IMR-90 (cell line): ENCODE data around the gene SRPRA. TPM values are rescaled to one million over a fixed set of nuclear protein-coding genes. Genes with fewer than 3 reads are reported as not detected.
A peak's percentile ranks its signal among the peaks of the same experiment; 100 is the strongest.

Source experiments
- ATAC-seq: fragments of 200-7000 bp; cut with Tn5 transposase; 2 replicates; pipeline ENCODE4 v1.9.1; 2020; ENCODE audit warnings: low read depth, mild to moderate bottlenecking, moderate library complexity
- Bru-seq: library from RNA; stranded (reverse); fragments of 400-500 nt; gene quantifications from one replicate; lab custom pipeline; 2021; lab: Mats Ljungman, UMichigan
- BruChase-seq, 2 experiments: library from RNA; stranded (reverse); fragments of 400-500 nt; gene quantifications; one replicate each; lab custom pipeline; 2021; lab: Mats Ljungman, UMichigan
- BruUV-seq: library from RNA; stranded (reverse); fragments of 400-500 nt; replicated peaks from 2 replicates; lab custom pipeline; 2021; lab: Mats Ljungman, UMichigan
- CTCF ChIA-PET: fragments of 300-600 bp; formaldehyde crosslinking; extraction: SDS; loops from one replicate; lab custom pipeline; 2021; ENCODE audit warnings: antibody characterized with exemption; lab: Yijun Ruan, JAX
- POLR2A ChIA-PET: fragments of 300-600 bp; sonication (Branson Sonifier 250); formaldehyde crosslinking; loops from one replicate; lab custom pipeline; 2022; ENCODE audit warnings: antibody characterized with exemption; ENCODE audit not compliant: unreplicated experiment; lab: Charles Lee
- DNase-seq: peaks from one replicate; pipeline ENCODE4 v3.0.0; 2013
- H2AFZ ChIP-seq: replicated peaks from 2 replicates; pipeline ENCODE3; 2013; ENCODE audit warnings: low read length, mild to moderate bottlenecking; ENCODE audit not compliant: poor library complexity
- H2AK5ac ChIP-seq: 2 replicates; pipeline ENCODE4 v1.6.1; 2013; ENCODE audit warnings: low read depth, low read length, inconsistent platforms
- H2AK9ac ChIP-seq: replicated peaks from 2 replicates; pipeline ENCODE3; 2013; ENCODE audit warnings: mild to moderate bottlenecking, low read depth, low read length, moderate library complexity; ENCODE audit not compliant: poor library complexity
- H2BK120ac ChIP-seq: 2 replicates; pipeline ENCODE4 v1.6.1; 2013; ENCODE audit warnings: low read depth, low read length, inconsistent platforms
- H2BK15ac ChIP-seq: 3 replicates; pipeline ENCODE4 v1.6.1; 2013; ENCODE audit warnings: low read depth, low read length, inconsistent platforms
- H2BK20ac ChIP-seq: 2 replicates; pipeline ENCODE4 v1.6.1; 2013; ENCODE audit warnings: low read depth, mild to moderate bottlenecking, inconsistent platforms, low read length, moderate library complexity
- H2BK5ac ChIP-seq: 2 replicates; pipeline ENCODE4 v1.6.1; 2013; ENCODE audit warnings: mild to moderate bottlenecking, low read depth, low read length, inconsistent platforms; ENCODE audit not compliant: poor library complexity, severe bottlenecking
- H3K14ac ChIP-seq: replicated peaks from 2 replicates; pipeline ENCODE4 v1.6.1; 2013; ENCODE audit warnings: low read depth, low read length, inconsistent platforms
- H3K18ac ChIP-seq: 2 replicates; pipeline ENCODE4 v1.6.1; 2013; ENCODE audit warnings: low read depth, low read length, control low read depth
- H3K23ac ChIP-seq: 2 replicates; pipeline ENCODE4 v1.6.1; 2013; ENCODE audit warnings: low read depth, low read length, inconsistent platforms
- H3K27ac ChIP-seq: 2 replicates; pipeline ENCODE4 v1.5.1; 2013; ENCODE audit warnings: mild to moderate bottlenecking, control low read depth, low read length; ENCODE audit not compliant: insufficient read depth
- H3K27me3 ChIP-seq: 2 replicates; pipeline ENCODE4 v1.6.1; 2013; ENCODE audit warnings: low read length; ENCODE audit not compliant: control insufficient read depth, insufficient read depth
- H3K36me3 ChIP-seq: 2 replicates; pipeline ENCODE4 v1.6.1; 2013; ENCODE audit warnings: low read length, mixed read lengths; ENCODE audit not compliant: control insufficient read depth, insufficient read depth
- H3K4ac ChIP-seq: 2 replicates; pipeline ENCODE4 v1.6.1; 2013; ENCODE audit warnings: low read depth, low read length, inconsistent platforms
- H3K4me1 ChIP-seq: 2 replicates; pipeline ENCODE4 v1.6.1; 2013; ENCODE audit warnings: low read length, mixed read lengths; ENCODE audit not compliant: control insufficient read depth, insufficient read depth
- H3K4me2 ChIP-seq: 2 replicates; pipeline ENCODE4 v1.6.1; 2013; ENCODE audit warnings: low read depth, mild to moderate bottlenecking, control low read depth, low read length, moderate library complexity
- H3K4me3 ChIP-seq: 2 replicates; pipeline ENCODE4 v1.5.1; 2013; ENCODE audit warnings: low read depth, mild to moderate bottlenecking, control low read depth, low read length, moderate library complexity; ENCODE audit not compliant: insufficient read depth
- H3K56ac ChIP-seq: 2 replicates; pipeline ENCODE4 v1.6.1; 2013; ENCODE audit warnings: low read length, inconsistent platforms; ENCODE audit not compliant: insufficient read depth; ENCODE audit errors: extremely low read depth
- H3K79me1 ChIP-seq, 2 experiments: 2 replicates each; pipeline ENCODE4 v1.6.1; 2013; ENCODE audit warnings: low read length in 2 of 2, inconsistent platforms in 1 of 2, low read depth in 1 of 2
- H3K9ac ChIP-seq: 2 replicates; pipeline ENCODE4 v1.6.1; 2013; ENCODE audit warnings: low read depth, low read length, control low read depth
- H3K9me1 ChIP-seq: 2 replicates; pipeline ENCODE4 v1.6.1; 2013; ENCODE audit warnings: low read length, inconsistent platforms; ENCODE audit not compliant: insufficient read depth
- H3K9me3 ChIP-seq: 2 replicates; pipeline ENCODE4 v1.6.1; 2013; ENCODE audit warnings: low read length; ENCODE audit not compliant: control insufficient read depth, insufficient read depth
- H4K20me1 ChIP-seq: 2 replicates; pipeline ENCODE4 v1.6.1; 2013; ENCODE audit warnings: low read length, inconsistent platforms; ENCODE audit not compliant: insufficient read depth
- H4K5ac ChIP-seq: 2 replicates; pipeline ENCODE4 v1.6.1; 2013; ENCODE audit warnings: mild to moderate bottlenecking, low read depth, low read length, control low read depth
- H4K8ac ChIP-seq, 2 experiments: 2 replicates each; pipeline ENCODE4 v1.6.1; 2013; ENCODE audit warnings: low read depth in 2 of 2, low read length in 2 of 2, control low read depth in 1 of 2, inconsistent platforms in 1 of 2
- H4K91ac ChIP-seq: 2 replicates; pipeline ENCODE4 v1.6.1; 2013; ENCODE audit warnings: low read depth, low read length, inconsistent platforms; ENCODE audit not compliant: insufficient read depth
- CEBPB ChIP-seq: IDR thresholded peaks from 2 replicates; pipeline ENCODE4 v1.6.1; 2012; ENCODE audit warnings: low read depth, low read length, improper control_type of control experiment
- CHD1 ChIP-seq: IDR thresholded peaks from 2 replicates; pipeline ENCODE4 v1.6.1; 2012; ENCODE audit warnings: low read depth, low read length, improper control_type of control experiment
- FOS ChIP-seq: fragments of 150-350 bp; IDR thresholded peaks from 2 replicates; pipeline ENCODE4 v1.6.1; 2016; ENCODE audit warnings: low read depth, low read length
- MAFK ChIP-seq: IDR thresholded peaks from 2 replicates; pipeline ENCODE4 v1.6.1; 2012; ENCODE audit warnings: low read depth, low read length, improper control_type of control experiment
- MAZ ChIP-seq: IDR thresholded peaks from 2 replicates; pipeline ENCODE4 v1.6.1; 2012; ENCODE audit warnings: low read depth, mild to moderate bottlenecking, low read length, improper control_type of control experiment, moderate library complexity, borderline replicate concordance
- MXI1 ChIP-seq: IDR thresholded peaks from 2 replicates; pipeline ENCODE4 v1.6.1; 2012; ENCODE audit warnings: low read depth, mild to moderate bottlenecking, low read length, moderate library complexity, borderline replicate concordance
- NFE2L2 ChIP-seq: fragments of 150-350 bp; IDR thresholded peaks from 2 replicates; pipeline ENCODE4 v1.6.1; 2016; ENCODE audit warnings: low read depth, mild to moderate bottlenecking, low read length
- RAD21 ChIP-seq: IDR thresholded peaks from 2 replicates; pipeline ENCODE4 v1.6.1; 2012; ENCODE audit warnings: low read length, improper control_type of control experiment
- RFX5 ChIP-seq: IDR thresholded peaks from 2 replicates; pipeline ENCODE4 v1.8.0; 2012; ENCODE audit warnings: low read depth, mild to moderate bottlenecking, low read length, moderate library complexity
- WGBS, 2 experiments: methylation state at CpG; one replicate each; pipeline versions ENCODE4 v1.1.5 to v1.1.7; 2013; ENCODE audit warnings: missing lambda C conversion rate in 2 of 2; ENCODE audit not compliant: insufficient read length in 1 of 2; ENCODE audit errors: extremely low coverage in 2 of 2; 5-methylcytosine and 5-hydroxymethylcytosine counted together
- dilution Hi-C: fragments of 300-500 bp; cut with HindIII; formaldehyde crosslinking; loops from one replicate; pipeline ENCODE4 v1.14.3; 2018; ENCODE audit warnings: low sequenced_read_pairs; ENCODE audit not compliant: unreplicated experiment
- in situ Hi-C: fragments of 300-500 bp; cut with MboI; formaldehyde crosslinking; loops from 3 replicates; pipeline ENCODE4 v1.14.3; 2019; ENCODE audit warnings: low sequenced_read_pairs, inconsistent platforms, mixed read lengths
- intact Hi-C: fragments of 100-400 bp; cut with micrococcal nuclease; formaldehyde crosslinking; loops from 2 replicates; pipeline ENCODE4 v1.10.0; 2022
- long read RNA-seq: library from polyadenylated mRNA; unstranded; transcript quantifications from one replicate; pipeline ENCODE4 v2.0.0, GENCODE V29; 2021; ENCODE audit not compliant: unreplicated experiment
- polyA plus RNA-seq, 3 experiments: library from polyadenylated mRNA; depleted of rRNA; stranded (reverse); fragments of >200 nt; gene quantifications; 2 replicates each; pipeline ENCODE4 v1.2.3, GENCODE V29; 2012; ENCODE audit warnings: low replicate concordance in 1 of 3
- total RNA-seq: library from RNA; depleted of rRNA; stranded (reverse); fragments of >200 nt; gene quantifications from 2 replicates; pipeline ENCODE4 v1.2.3, GENCODE V29; 2012; rRNA removed
- TF ChIP-seq, protein P1 (sequence below): conservative IDR thresholded peaks from 2 replicates; pipeline ENCODE4 v1.5.1; 2012; ENCODE audit warnings: mild to moderate bottlenecking, low read depth, low read length, improper control_type of control experiment

Gene SRPRA, protein sequence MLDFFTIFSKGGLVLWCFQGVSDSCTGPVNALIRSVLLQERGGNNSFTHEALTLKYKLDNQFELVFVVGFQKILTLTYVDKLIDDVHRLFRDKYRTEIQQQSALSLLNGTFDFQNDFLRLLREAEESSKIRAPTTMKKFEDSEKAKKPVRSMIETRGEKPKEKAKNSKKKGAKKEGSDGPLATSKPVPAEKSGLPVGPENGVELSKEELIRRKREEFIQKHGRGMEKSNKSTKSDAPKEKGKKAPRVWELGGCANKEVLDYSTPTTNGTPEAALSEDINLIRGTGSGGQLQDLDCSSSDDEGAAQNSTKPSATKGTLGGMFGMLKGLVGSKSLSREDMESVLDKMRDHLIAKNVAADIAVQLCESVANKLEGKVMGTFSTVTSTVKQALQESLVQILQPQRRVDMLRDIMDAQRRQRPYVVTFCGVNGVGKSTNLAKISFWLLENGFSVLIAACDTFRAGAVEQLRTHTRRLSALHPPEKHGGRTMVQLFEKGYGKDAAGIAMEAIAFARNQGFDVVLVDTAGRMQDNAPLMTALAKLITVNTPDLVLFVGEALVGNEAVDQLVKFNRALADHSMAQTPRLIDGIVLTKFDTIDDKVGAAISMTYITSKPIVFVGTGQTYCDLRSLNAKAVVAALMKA
- 105 and 108 TPM in 2 replicates for total RNA-seq
- polyA plus RNA-seq (2012; rRNA removed), result 126 and 131 TPM in 2 replicates
- 88.5 and 95.3 TPM in 2 replicates for polyA plus RNA-seq (2012; cell fraction: cytosol; rRNA removed)
- 126 and 190 TPM in 2 replicates for polyA plus RNA-seq (2012; cell fraction: nucleus; rRNA removed; ENCODE audit: low replicate concordance)
- Bru-seq, nascent RNA, result percentile 90 among the genes with signal in this experiment
- percentile 98 among the genes with signal in this experiment for BruChase-seq, experiment 1, labeled RNA remaining after a 6-hour chase
- percentile 96 among the genes with signal in this experiment for BruChase-seq, experiment 2, labeled RNA remaining after a 2-hour chase
- long read RNA-seq, transcript SRPRA-201 (14 exons, 3,069 nt), result major isoform, 82 of 111 reads
- long read RNA-seq, partial matches to known transcripts, result 11 of 111 reads
- long read RNA-seq, other reads (novel, unspliced or antisense), result 17 of 111 reads

DNA sequence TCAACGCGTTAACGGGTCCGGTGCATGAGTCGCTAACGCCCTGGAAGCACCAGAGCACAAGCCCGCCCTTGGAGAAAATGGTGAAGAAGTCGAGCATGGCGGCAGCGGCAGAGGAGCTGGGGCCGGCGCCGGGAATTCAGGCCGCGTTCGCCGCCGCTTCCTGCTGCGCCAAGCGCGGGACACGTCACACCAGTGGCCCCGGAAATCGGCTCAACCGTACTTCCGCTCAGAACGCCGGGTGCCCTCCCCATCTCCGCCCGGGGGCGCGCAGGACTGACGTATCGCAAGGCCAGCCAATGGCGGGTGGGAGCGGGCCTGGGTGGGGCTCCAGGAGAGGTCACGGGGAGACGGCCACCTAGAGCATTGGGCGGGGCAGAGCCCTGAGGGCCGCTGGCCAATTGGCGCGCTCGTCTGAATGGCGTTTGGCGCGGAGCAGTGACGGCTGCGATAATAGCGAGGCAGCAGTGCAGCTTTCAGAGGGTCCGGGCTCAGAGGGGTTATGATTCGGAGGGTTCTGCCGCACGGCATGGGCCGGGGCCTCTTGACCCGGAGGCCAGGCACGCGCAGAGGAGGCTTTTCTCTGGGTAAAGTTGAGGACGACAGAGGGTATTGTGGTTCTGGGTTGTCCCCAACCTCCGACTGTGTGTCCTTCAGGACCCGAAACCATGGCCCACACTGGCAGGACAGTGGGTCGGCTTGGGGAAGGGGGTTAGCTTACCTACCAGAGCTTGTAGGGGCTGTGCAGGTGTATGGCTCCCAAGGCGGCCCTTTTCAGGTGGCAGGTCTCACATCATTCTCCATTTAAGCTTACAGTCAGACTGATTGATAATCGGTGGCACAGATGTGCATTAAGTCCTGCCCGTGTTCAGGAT is at the start of gene SRPRA, which contains the start of gene FOXRED1:
TSS of gene SRPRA (minus strand) at position 188 of the 872 bp plus-strand sequence. CDS start at position 97, 91 bp downstream.
TSS of gene FOXRED1 (plus strand) at position 447 of the 872 bp plus-strand sequence. CDS start at position 500, 53 bp downstream.
- peak within 1 kb of the TSS; percentile 98 for H2AFZ ChIP-seq
- peak; percentile 100 for ATAC-seq
- peak within 1 kb of the TSS; percentile 99 for H3K9ac ChIP-seq
- WGBS, 2 experiments, result 1% methylated on average over 47 of the region's 64 CpGs; no CpG with 5 or more reads in 1 of the 2 experiments
- H3K4ac ChIP-seq, result peak within 1 kb of the TSS; percentile 99
- peak within 1 kb of the TSS; percentile 97 for H2AK5ac ChIP-seq
- H4K5ac ChIP-seq, result peak within 1 kb of the TSS; percentile 94
- H2BK120ac ChIP-seq, result peak within 1 kb of the TSS; percentile 85
- H2BK5ac ChIP-seq, result peak within 1 kb of the TSS; percentile 83
- peak within 1 kb of the TSS; percentile 50; the same call in 1 of the 2 replicates for H2BK20ac ChIP-seq
- peaks cover 5% of the 10 kb centered on the region; the same call in 1 of the 2 replicates for H4K20me1 ChIP-seq
- H2AK9ac ChIP-seq, result peak within 1 kb of the TSS; percentile 97
- H3K9me3 ChIP-seq, result no peaks in the 10 kb centered on the region
- H3K23ac ChIP-seq, result peak within 1 kb of the TSS; percentile 99
- BruUV-seq, result TSS peak; percentile 48
- H4K91ac ChIP-seq, result peak within 1 kb of the TSS; percentile 98
- peak within 1 kb of the TSS; percentile 100 for H3K14ac ChIP-seq
- H3K18ac ChIP-seq, result peak within 1 kb of the TSS; percentile 91
- H3K56ac ChIP-seq, result peak within 1 kb of the TSS; percentile 98
- in situ Hi-C loops (no loop called here), dilution Hi-C loops (no loop called here), intact Hi-C loops (no loop called here)
- H3K4me2 ChIP-seq, result peak within 1 kb of the TSS; percentile 99
- peak within 1 kb of the TSS; percentile 45; the same call in 1 of the 3 replicates for H2BK15ac ChIP-seq
- peak within 1 kb of the TSS; percentile 97 for H3K27ac ChIP-seq
- H3K36me3 ChIP-seq, result peaks cover 39% of the 10 kb centered on the region
- peak within 1 kb of the TSS; percentile 86 for H3K4me3 ChIP-seq
- ChIA-PET POLR2A (no interaction called here), CTCF (no interaction called here)
- peaks cover 12% of the 10 kb centered on the region for H3K9me1 ChIP-seq
- peak within 1 kb of the TSS; percentile 99 to 100 for H4K8ac ChIP-seq
- peaks cover 44 to 73% of the 10 kb centered on the region in 2 experiments for H3K79me1 ChIP-seq
- DNase-seq, result peak; percentile 99
- H3K27me3 ChIP-seq, result no peaks in the 10 kb centered on the region
- H3K4me1 ChIP-seq, result peaks cover 3% of the 10 kb centered on the region; the same call in 1 of the 2 replicates
- TF ChIP-seq RFX5 (0 out of 2 replicates have a peak, but pooled peaks have one; percentile 9), RAD21 (no peak), CEBPB (no peak), MXI1 (peak; percentile 83; the same call in 1 of the 2 replicates), NFE2L2 (0 out of 2 replicates have a peak, but pooled peaks have one; percentile 5), CHD1 (no peak), MAZ (peak; percentile 100), MAFK (no peak), FOS (peak; percentile 11; the same call in 1 of the 2 replicates)
- TF ChIP-seq, protein P1, sequence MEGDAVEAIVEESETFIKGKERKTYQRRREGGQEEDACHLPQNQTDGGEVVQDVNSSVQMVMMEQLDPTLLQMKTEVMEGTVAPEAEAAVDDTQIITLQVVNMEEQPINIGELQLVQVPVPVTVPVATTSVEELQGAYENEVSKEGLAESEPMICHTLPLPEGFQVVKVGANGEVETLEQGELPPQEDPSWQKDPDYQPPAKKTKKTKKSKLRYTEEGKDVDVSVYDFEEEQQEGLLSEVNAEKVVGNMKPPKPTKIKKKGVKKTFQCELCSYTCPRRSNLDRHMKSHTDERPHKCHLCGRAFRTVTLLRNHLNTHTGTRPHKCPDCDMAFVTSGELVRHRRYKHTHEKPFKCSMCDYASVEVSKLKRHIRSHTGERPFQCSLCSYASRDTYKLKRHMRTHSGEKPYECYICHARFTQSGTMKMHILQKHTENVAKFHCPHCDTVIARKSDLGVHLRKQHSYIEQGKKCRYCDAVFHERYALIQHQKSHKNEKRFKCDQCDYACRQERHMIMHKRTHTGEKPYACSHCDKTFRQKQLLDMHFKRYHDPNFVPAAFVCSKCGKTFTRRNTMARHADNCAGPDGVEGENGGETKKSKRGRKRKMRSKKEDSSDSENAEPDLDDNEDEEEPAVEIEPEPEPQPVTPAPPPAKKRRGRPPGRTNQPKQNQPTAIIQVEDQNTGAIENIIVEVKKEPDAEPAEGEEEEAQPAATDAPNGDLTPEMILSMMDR, result no peak
